ENCODE results near the gene NAB1. TPM values are rescaled to one million over a fixed set of nuclear protein-coding genes. Genes with fewer than 3 reads are reported as not detected.
A peak's percentile ranks its signal among the peaks of the same experiment; 100 is the strongest.

NAB1 gene
- total RNA-seq, 1 experiment from 2014 or later, result 36.9 TPM

DNA sequence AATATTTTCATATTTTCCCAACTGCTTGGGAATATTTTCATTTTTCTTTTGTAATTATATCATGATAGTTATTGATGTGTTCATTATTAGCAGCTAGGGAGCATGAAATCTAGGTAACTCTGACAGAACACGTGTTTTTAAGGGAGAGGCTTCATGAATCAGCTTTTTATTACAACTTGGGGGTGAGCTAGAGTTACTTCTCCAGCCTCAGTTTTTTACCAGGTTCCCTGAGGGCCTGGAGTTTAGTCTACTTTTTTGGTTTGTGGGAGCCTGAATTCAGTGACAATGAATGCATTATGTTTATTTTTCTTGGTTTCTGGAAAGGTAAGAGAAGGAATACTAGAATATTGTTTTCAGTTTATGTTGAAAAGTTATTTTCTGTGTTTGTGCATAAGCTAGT is 18.0 kb downstream of the NAB1 start:
- no peaks in the 10 kb centered on the region; the same call in 1 of the 2 replicates for H3K4me1 ChIP-seq (ENCODE audit: insufficient read depth, low read length)
- H2BK12ac ChIP-seq (ENCODE audit: insufficient read length, low read depth, low read length), result no peak overlapping the region
- H3K9me3 Mint-ChIP-seq, result peaks cover 3 to 8% of the 10 kb centered on the region in 2 experiments
- no peak overlapping the region for H2BK5ac ChIP-seq (ENCODE audit: insufficient read length, low read length)
- H2BK15ac ChIP-seq (ENCODE audit: low read depth, low read length), result no peak overlapping the region
- no peak overlapping the region for H3K56ac ChIP-seq (ENCODE audit: insufficient read length, low read depth, low read length)
- H3K79me1 ChIP-seq (ENCODE audit: insufficient read depth, low read depth, low read length, poor library complexity, severe bottlenecking), result peaks cover 3% of the 10 kb centered on the region
- no peak overlapping the region for H3K14ac ChIP-seq (ENCODE audit: insufficient read depth, low read length)
- no peak overlapping the region for H2AFZ ChIP-seq (ENCODE audit: low read length)
- H3K18ac ChIP-seq (ENCODE audit: insufficient read length, low read depth, low read length), result no peak overlapping the region
- no peak overlapping the region for H3K4ac ChIP-seq (ENCODE audit: low read depth, low read length)
- H4K5ac ChIP-seq (ENCODE audit: insufficient read length, low read depth, low read length), result no peak overlapping the region
- no peaks in the 10 kb centered on the region for H4K20me1 ChIP-seq (ENCODE audit: control insufficient read depth, insufficient read depth, insufficient read length)
- no peak overlapping the region for H3K23ac ChIP-seq (ENCODE audit: insufficient read length, low read depth, low read length)
- peaks cover 10 to 31% (median 25%) of the 10 kb centered on the region in 3 experiments for H3K36me3 Mint-ChIP-seq (ENCODE audit: insufficient read depth in 1 of 3, low read depth in 3 of 3)
- H4K91ac ChIP-seq (ENCODE audit: insufficient read length, low read depth, low read length), result no peak overlapping the region
- no peak overlapping the region for H4K8ac ChIP-seq (replicated peaks; ENCODE audit: insufficient read length, low read depth, low read length)
- DNase-seq, result no peak
- H3K27ac Mint-ChIP-seq, result peak overlapping the region in 2 of 3 experiments; percentile 45 to 80; a peak in 2 of 7 replicates
- no peaks in the 10 kb centered on the region for H3K23me2 ChIP-seq (ENCODE audit: insufficient read length, low read depth, low read length, poor library complexity, severe bottlenecking)
- H3T11ph ChIP-seq (ENCODE audit: low read length), result no peak overlapping the region
- no CpG with 5 or more reads among the region's 1 CpG for WGBS (ENCODE audit: extremely low coverage, insufficient read length, low lambda C conversion rate)
- TF ChIP-seq, protein P1, sequence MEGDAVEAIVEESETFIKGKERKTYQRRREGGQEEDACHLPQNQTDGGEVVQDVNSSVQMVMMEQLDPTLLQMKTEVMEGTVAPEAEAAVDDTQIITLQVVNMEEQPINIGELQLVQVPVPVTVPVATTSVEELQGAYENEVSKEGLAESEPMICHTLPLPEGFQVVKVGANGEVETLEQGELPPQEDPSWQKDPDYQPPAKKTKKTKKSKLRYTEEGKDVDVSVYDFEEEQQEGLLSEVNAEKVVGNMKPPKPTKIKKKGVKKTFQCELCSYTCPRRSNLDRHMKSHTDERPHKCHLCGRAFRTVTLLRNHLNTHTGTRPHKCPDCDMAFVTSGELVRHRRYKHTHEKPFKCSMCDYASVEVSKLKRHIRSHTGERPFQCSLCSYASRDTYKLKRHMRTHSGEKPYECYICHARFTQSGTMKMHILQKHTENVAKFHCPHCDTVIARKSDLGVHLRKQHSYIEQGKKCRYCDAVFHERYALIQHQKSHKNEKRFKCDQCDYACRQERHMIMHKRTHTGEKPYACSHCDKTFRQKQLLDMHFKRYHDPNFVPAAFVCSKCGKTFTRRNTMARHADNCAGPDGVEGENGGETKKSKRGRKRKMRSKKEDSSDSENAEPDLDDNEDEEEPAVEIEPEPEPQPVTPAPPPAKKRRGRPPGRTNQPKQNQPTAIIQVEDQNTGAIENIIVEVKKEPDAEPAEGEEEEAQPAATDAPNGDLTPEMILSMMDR (conservative IDR thresholded peaks at IDR 0.05), result no peak
- no peak overlapping the region for H3K4me3 Mint-ChIP-seq
- no peaks in the 10 kb centered on the region for H3K9me3 ChIP-seq (ENCODE audit: control insufficient read depth, low read depth, low read length)
- no peaks in the 10 kb centered on the region for H3K27me3 ChIP-seq (ENCODE audit: insufficient read depth, low read length)
- no peak overlapping the region for H2BK120ac ChIP-seq (ENCODE audit: low read depth, low read length, poor library complexity, severe bottlenecking)
- 0 out of 4 replicates have a peak, but pooled peaks cover 0 to 3% of the 10 kb centered on the region in 2 experiments for H3K4me1 Mint-ChIP-seq
- no peaks in the 10 kb centered on the region for H3K27me3 Mint-ChIP-seq (ENCODE audit: low read depth)
- no peak overlapping the region for H3K27ac ChIP-seq (ENCODE audit: insufficient read length, low read depth, low read length)
- no peak overlapping the region for H2BK20ac ChIP-seq (ENCODE audit: low read depth, low read length, poor library complexity, severe bottlenecking)
- H3K4me2 ChIP-seq (ENCODE audit: insufficient read depth, insufficient read length, low read length), result no peak overlapping the region
- H2AK5ac ChIP-seq (ENCODE audit: insufficient read length, low read length), result no peak overlapping the region
- H3K79me2 ChIP-seq (ENCODE audit: insufficient read depth, low read length), result no peaks in the 10 kb centered on the region
- no peak overlapping the region for H3K9ac ChIP-seq (ENCODE audit: extremely low read depth, insufficient read length, low read length)
